HG02943 (cell line): ENCODE measurements around the gene MCTP1.

ENCODE experiments used
- ATAC-seq: cut with Tn5 transposase; IDR thresholded peaks from one replicate; pipeline ENCODE4 v1.9.1; 2021; ENCODE audit warnings: mild to moderate bottlenecking, low read depth, moderate library complexity; ENCODE audit not compliant: unreplicated experiment

MCTP1 gene

GRCh38 chr5:94748212-94748611, 536.7 kb downstream of the MCTP1 start:
- ATAC-seq = no peak

- ATAC-seq = no peak
These were observed 537.5 kb downstream of the MCTP1 start for GRCh38 chr5:94747371-94747770.

GRCh38 chr5:94746731-94747124, 538.2 kb downstream of the MCTP1 start:
- no peak for ATAC-seq

- peak; percentile 52 for ATAC-seq
These were observed 538.8 kb downstream of the MCTP1 start for GRCh38 chr5:94745786-94746730.

- ATAC-seq = no peak
These were observed 540.0 kb downstream of the MCTP1 start for GRCh38 chr5:94744906-94745305.

- no peak for ATAC-seq
These were observed 542.0 kb downstream of the MCTP1 start for GRCh38 chr5:94742852-94743251.

- ATAC-seq = no peak
These were observed 544.6 kb downstream of the MCTP1 start for GRCh38 chr5:94740286-94740685.

GRCh38 chr5:94736498-94736897, 548.4 kb downstream of the MCTP1 start:
- no peak for ATAC-seq

- no peak for ATAC-seq
These were observed 553.4 kb downstream of the MCTP1 start for GRCh38 chr5:94731471-94731870.

GRCh38 chr5:94725142-94725541, 559.8 kb downstream of the MCTP1 start:
- no peak for ATAC-seq

GRCh38 chr5:94715768-94716167, 569.1 kb downstream of the MCTP1 start:
- no peak for ATAC-seq

GRCh38 chr5:94711785-94712184, 573.1 kb downstream of the MCTP1 start:
- no peak for ATAC-seq

- ATAC-seq = no peak
These were observed 575.6 kb downstream of the MCTP1 start for GRCh38 chr5:94709277-94709676.

- ATAC-seq = no peak
These were observed 577.5 kb downstream of the MCTP1 start for GRCh38 chr5:94707359-94707758.

- ATAC-seq = no peak
These were observed 579.5 kb downstream of the MCTP1 start for GRCh38 chr5:94705427-94705826.

GRCh38 chr5:94702729-94703128, 582.2 kb downstream of the MCTP1 start:
- ATAC-seq = peak; percentile 58

- ATAC-seq = peak; percentile 46
These were observed 584.3 kb downstream of the MCTP1 start for GRCh38 chr5:94700592-94700991.

- ATAC-seq = no peak
These were observed 585.3 kb downstream of the MCTP1 start for GRCh38 chr5:94699562-94699961.

- ATAC-seq = no peak
These were observed 586.7 kb downstream of the MCTP1 start for GRCh38 chr5:94698197-94698596.

GRCh38 chr5:94694671-94695070, 590.2 kb downstream of the MCTP1 start:
- ATAC-seq = no peak

- ATAC-seq = no peak
These were observed 591.0 kb downstream of the MCTP1 start for GRCh38 chr5:94693845-94694370.
